ENCODE results near the gene ZCCHC4.

The ZCCHC4 gene, protein sequence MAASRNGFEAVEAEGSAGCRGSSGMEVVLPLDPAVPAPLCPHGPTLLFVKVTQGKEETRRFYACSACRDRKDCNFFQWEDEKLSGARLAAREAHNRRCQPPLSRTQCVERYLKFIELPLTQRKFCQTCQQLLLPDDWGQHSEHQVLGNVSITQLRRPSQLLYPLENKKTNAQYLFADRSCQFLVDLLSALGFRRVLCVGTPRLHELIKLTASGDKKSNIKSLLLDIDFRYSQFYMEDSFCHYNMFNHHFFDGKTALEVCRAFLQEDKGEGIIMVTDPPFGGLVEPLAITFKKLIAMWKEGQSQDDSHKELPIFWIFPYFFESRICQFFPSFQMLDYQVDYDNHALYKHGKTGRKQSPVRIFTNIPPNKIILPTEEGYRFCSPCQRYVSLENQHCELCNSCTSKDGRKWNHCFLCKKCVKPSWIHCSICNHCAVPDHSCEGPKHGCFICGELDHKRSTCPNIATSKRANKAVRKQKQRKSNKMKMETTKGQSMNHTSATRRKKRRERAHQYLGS

DNA sequence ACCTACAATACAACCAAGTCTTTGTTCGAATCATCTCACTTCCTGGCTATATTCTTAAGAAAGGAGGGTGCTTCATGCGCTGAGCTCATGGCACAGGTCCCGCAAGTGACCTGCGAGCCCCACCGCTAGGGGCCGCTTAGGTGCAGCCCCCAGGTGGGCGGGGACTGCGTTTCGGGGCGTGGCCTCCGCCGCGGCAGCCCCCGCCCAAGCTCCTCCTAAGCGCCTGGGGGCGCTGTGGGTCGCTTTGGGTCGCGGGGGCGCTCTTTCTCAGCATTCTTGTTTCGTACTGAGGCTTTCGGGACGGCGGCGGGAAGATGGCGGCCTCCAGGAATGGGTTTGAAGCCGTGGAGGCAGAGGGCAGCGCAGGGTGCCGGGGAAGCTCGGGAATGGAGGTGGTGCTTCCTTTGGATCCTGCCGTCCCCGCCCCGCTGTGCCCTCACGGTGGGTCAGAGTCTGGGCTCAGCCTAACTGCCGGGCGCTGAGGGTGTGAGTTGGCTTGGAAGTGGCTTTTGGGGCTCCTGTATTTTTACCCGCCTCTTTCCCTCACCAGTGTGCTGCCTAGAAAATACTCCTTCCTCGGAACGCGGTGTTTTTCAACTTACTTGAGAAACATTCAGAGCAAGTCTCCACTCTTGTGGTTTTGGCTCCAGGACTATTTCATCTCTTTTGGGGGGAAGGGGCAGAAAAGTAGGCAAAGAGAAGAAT is at the start of gene ZCCHC4:
Gene ZCCHC4, plus strand, starts transcription at position 279 of the 705 bp plus-strand sequence. Its CDS starts 36 bp downstream, at position 315.
- peak; percentile 73 to 81 (median 75) for DNase-seq (ENCODE audit: low read depth in 3 of 3)

DNA sequence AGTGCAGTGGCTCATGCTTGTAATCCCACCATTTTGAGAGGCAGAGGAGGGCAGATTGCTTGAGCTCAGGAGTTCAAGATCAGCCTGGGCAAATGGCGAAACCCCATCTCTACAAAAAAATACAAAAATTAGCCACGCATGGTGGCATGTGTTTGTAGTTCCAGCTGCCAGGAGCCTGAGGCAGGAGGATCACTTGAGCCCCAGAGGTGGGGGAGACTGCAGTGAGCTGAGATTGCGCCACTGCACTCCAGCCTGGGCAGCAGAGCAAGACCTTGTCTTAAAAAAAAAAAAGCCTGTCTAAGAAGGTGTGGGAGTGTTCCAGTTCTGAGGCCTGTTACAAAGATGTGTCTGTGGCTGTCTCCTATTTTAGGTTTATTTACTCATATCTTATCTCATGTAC is 40.7 kb upstream of the ZCCHC4 start:
- DNase-seq (ENCODE audit: low read depth in 3 of 3), result no peak

DNA sequence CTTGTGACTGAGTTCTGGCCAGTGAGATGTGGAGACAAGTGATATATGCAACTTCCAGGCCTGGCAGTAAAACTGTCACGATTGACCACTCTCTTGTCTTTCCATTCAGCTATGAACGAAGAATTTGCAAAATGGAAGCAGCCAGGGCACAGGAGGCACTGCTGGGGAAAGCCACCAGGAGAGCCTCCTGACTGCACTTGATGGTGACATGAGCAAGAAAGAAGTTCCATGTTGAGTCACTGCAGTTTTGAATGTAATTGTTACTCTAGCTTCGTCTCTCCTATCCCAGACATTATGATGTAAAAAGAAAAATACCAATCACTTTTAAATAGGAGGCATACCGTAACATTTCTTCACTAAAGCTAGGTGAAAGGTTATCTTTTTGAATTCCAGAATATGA is 32.4 kb upstream of the ZCCHC4 start:
- no peak for DNase-seq (ENCODE audit: low read depth in 3 of 3)

DNA sequence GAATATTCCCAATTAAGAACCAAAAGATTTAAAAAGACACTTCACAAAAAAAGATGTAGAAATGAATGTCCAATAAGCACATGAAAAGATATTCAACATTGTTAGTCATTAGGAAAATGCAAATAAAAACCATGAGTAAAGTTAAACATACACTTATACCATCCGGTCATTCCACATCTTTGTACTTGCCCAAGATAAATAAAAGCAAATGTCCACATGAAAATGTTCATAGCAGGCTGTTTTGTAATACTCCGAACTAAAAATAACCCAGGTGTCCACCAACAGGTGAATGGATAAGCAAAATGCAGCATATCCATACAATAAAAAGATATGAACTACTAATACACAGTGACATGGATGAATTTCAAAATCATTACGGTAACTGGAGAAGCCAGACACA is 28.6 kb upstream of the ZCCHC4 start:
- no peak for DNase-seq (ENCODE audit: low read depth in 3 of 3)

DNA sequence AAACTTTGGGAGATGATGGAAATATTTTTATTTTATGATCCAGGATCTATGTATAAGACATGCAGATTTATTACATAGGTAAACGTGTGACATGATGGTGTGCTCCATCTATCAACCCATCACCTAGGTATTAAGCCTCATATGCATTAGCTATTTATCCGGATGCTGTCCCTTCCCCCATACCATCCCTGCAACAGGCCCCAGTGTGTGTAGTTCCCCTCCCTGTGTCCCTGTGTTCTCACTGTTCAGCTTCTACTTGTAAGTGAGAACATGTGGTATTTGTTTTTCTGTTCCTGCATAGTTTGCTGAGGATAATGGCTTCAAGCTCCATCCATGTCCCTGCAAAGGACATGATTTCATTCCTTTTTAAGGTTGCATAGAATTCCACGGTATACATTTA is 28.1 kb upstream of the ZCCHC4 start:
- no peak for DNase-seq (ENCODE audit: low read depth in 3 of 3)

DNA sequence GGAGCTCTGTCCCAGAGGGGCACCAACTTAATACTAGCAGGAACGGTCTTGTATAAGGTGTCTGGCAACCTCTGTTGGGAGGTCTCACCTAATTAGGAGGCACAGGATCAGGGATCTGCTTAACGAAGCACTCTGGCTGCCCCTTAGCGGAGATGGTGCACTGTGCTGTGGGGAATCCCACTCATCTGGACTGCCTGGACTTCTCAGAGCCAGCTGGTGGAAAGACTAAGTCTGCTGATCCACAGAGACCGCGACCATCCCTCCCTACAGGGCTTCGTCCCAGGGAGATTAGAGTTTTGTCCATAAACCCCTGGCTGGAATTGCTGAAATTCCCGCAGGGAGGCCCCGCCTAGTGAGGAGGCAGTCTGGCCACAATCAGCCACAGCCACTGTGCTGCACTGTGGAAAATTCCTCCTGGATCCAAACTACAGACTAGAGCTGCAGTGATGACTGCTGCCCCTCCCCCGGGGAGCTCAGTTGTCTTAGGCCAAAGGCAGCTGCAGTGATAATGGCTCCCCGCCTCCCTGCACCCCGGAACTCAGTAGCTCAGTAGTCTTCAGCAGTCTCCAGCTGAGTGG is 22.0 kb upstream of the ZCCHC4 start:
- DNase-seq (ENCODE audit: low read depth in 3 of 3), result no peak

DNA sequence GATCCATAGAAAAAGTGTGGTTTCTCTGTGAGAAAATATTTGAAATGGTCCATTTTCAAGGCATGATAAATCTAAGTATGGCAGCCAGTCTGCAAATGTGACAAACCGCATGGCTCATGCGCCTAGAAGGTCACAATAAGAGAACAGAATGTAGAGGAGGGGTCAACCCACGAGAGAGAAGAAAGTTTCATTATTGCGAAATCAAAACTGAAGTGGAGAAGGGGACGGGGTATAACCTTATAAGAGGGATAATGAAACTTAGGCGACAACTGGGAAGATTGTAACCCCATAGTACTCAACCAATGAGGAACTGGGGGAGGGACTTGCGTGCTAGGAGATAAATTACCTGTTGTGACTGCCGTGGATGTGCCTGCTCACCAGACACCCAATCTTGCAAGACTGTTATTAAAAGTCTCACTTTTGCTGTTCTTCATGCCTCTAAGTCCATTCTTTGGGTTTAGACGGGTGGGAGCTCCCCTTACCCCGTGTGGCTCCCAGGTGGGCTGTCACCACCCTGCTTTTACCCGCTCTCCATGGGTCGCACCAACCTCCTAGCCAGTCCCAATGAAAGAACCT is 21.3 kb upstream of the ZCCHC4 start:
- DNase-seq (ENCODE audit: low read depth in 3 of 3), result no peak

DNA sequence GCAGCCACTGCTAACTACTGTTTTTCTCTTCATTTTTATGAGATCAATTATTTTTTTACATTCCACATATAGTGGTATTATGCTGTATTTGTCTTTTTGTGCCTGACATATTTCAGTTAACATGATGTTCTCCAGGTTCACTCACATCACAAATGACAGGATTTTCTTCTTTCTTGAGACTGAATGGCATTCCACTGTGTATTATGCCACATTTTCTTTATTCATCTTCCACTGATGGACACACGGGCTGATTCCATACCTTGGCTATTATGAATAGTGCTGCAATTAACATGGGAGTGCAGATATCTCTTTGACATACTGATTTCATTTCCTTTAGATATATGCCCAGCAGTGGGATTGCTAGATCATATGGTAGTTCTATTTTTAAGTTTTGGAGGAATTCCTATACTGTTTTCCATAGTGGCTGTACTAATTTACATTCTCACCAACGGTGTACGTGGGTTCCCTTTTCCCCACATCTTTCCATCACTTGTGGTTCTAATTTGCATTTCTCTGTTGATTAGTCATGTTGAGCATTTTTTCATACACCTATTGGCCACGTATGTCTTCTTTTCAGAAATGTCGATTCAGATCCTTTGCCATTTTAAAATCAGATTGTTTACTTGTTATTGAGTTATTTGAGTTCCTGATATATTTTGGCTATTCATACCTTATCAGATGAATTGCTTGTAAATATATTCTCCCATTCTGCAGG is 14.9 kb upstream of the ZCCHC4 start:
- DNase-seq (ENCODE audit: low read depth in 3 of 3), result no peak

DNA sequence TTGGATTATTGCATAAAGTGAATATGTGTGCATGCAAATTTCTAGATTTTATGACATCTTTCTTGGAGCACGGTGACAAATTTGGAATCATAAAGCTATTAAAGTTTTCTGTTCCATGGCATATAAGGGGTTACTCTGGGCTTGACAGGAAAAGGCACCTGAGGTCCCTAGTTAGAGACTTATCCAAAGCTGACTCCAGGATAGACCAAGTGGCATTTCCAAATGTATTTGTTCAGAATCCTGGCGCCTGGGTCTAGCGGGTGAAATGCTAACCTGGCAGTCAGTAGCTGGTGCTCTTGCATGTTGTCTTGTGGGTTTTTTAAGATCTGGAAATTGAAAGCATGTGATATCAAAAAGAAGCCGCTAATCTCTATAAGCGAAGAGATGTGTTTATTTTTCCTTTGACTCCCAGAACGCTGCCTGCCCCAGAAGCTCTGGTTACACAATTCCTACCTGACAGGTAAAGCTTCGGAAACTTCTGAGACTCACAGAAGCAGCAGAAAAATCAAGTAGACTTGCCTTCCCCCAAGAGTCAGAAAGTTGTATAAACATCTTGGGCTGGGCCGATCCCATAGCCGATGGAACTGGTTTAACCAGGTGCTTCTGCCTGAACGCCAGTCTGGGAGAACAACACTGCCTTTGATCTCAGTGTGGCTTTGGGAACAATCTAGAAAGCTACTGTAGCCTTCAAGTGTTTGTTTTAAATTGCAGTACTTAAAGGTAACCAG is 12.9 kb upstream of the ZCCHC4 start:
- no peak for DNase-seq (ENCODE audit: low read depth in 3 of 3)

DNA sequence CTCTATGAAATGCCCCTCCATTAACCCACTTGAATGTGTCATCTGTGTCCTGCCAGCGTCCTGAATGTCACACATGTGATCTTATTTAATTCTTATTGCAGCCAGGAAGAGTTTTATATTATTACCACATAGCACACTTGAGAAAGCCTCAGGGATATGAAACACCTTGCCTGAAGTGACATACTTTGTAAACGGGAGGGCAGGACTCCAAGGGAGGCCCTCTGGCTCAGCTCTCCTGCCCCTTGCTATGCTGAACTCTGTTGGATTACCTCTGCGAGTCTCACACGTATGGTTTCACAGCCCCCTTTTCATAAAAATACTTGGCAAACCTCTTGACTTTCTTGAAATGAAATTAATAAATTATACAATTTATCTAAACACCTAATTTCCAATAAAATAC is 11.1 kb upstream of the ZCCHC4 start:
- DNase-seq (ENCODE audit: low read depth in 3 of 3), result no peak

DNA sequence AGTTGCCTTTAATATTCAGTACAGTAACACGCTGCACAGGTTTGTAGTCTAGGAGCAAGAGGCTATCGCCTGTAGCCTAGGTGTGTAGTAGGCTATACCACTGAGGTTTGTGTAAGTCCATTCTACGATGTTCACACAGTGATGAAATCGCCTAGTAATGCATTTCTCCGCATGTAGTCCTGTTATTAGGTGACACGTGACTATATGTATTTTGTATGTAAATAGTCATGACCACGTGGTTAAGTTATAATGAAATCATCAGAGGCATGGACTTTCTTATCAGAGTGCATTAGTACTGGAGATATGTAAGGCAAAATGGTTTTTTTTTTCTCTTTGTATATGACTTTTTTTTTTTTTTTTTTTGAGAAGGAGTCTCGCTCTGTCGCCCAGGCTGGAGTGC is 9.9 kb upstream of the ZCCHC4 start:
- no peak for DNase-seq (ENCODE audit: low read depth in 3 of 3)

DNA sequence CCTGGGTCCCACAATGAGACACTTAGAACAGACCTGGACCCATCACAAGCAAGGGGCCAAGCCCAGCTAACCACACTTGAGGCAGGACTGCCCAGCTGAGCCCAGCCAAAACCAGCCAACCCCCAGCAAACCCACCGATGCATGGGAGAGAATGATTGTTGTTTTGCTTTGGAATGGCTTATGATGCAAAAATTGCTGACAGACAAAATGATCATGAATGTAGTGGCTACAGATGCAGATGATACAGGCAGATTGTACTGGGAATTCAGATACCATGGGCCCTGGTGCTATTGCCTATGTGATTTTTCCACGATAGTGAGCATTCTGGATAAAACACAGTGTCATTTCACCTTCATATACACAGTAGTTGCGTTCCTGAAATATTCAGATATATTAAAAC is 9.0 kb upstream of the ZCCHC4 start:
- no peak for DNase-seq (ENCODE audit: low read depth in 3 of 3)

DNA sequence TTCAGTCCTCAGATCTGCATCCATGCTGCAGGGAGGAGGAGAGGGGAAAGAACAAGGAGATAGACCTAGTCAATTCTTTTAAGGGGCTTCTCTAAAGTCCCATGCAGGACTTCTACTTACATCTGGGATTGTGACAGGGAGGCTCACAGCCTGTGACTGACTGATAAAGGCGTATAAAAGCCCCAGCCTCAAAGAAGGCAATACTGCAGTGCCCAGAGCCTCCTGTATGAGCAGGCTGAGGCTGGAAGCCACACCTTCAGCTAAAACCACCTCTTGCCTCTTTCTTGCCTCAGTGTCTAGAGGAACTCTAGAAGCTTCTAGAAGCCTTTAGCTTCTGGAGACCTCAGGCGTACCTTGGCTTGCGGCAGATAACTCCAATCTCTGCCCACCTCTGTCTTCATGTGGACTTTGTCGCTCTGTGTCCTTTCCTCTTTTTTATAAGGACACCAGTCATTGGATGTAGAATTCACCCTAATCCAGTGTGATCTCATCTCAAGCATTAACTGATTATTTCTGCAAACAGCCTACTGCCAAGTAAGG is 6.0 kb upstream of the ZCCHC4 start:
- no peak for DNase-seq (ENCODE audit: low read depth in 3 of 3)

DNA sequence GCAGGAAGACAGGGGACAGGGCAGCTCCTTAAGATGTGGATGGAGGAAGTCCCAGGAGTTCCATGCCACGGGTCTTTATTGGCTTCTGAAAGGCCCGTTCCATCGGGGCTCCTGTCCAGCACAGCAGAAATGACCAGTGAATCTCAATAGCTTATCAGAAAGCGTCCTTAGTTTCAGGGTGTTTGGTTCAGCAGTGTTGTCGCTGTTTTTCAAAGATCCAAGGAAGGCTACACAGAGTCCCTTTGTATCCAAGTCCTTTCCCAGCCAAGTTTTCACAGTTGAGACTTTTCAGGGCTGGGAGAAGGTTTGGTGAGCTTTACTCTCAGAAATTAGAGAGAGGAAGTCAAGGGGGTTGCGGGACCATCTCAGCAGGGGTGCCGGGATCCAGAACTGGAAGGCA is 5.0 kb upstream of the ZCCHC4 start:
- no peak for DNase-seq (ENCODE audit: low read depth in 3 of 3)

DNA sequence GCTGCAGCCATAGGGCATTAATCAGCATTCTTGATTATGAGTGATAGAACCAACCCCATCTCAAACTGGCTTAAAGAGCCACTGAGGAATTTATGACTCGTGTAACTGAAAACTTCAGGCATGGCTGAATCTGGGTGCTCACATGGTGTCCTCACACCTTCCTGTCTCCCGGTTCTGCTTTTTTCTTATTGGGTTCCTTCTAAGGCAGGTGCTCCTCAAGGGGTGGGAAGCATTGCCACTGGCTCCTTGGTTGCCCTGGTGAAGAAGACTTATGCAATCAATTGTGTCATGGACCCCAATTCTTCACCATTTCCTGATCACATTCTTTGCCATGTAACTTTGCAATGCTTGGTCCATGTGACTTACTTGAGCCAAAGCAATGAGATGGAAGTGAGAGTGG is 4.3 kb upstream of the ZCCHC4 start:
- no peak for DNase-seq (ENCODE audit: low read depth in 3 of 3)

DNA sequence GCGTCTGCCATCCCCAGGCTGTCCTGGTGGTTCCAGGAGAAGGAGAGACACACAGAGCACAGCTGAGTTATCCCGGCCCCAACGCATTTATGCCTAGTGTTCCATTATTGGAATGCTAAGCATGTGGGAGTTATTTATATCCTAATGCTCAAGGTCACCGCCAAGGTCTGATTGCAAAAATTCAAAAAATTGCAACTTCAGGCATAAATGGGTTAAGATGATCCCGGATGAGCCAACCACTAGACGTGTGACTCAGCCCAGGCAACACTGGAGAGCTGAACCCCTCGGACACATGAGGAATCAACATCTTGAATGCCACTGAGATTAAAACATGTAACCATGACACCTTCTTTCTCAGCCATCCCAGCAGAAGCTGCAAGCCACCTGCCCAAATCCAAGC is 3.8 kb upstream of the ZCCHC4 start:
- no peak for DNase-seq (ENCODE audit: low read depth in 3 of 3)

DNA sequence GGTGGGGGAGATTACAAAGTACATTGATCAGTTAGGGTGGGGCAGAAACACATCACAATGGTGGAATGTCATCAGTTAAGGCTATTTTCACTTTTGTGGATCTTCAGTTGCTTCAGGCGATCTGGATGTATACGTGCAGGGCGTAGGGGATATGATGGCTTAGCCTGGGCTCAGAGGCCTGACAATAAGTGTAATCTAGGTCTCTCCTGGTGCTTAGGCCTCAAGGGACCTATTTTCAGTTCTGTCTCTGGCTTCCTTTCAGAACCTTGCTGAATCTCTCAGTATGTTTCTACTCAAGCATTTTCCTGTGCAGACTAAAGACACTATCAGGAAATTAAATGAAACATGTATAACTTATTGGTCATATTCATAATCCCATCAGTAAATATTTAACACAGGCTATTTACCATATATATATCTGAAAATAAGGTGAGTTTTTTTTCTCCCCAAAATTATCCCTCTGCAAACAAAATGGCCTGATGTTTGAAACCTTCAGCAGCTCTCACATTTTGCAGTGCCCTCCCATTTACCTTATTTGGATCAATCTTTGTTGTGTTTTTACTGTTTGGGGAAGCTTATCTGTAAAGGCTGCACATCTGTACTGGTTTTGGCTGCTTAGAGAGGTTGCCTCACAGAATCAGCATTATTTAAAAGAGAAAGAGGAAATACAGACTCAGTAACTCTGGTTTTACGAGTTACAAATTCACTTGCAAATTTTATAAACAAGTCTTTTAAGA is 2.3 kb upstream of the ZCCHC4 start:
- no peak for DNase-seq (ENCODE audit: low read depth in 3 of 3)

DNA sequence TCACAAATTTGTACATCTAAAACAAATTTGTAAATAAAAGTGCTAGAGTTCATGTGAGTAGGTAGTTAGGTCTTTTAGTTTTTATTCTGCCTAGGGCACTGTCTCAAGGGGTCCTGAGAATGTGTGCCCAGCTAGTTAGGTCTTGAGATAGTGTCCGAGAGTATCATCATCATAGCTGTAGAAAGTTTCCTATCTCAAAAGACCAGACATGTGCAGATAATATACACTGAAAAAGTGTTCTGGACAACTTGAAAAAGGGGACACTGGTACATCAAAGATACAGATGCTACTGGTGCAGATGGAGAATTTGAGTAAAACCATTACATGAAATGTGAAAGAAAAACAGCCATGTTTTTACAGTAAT is 1.8 kb upstream of the ZCCHC4 start:
- DNase-seq (ENCODE audit: low read depth in 3 of 3), result no peak

DNA sequence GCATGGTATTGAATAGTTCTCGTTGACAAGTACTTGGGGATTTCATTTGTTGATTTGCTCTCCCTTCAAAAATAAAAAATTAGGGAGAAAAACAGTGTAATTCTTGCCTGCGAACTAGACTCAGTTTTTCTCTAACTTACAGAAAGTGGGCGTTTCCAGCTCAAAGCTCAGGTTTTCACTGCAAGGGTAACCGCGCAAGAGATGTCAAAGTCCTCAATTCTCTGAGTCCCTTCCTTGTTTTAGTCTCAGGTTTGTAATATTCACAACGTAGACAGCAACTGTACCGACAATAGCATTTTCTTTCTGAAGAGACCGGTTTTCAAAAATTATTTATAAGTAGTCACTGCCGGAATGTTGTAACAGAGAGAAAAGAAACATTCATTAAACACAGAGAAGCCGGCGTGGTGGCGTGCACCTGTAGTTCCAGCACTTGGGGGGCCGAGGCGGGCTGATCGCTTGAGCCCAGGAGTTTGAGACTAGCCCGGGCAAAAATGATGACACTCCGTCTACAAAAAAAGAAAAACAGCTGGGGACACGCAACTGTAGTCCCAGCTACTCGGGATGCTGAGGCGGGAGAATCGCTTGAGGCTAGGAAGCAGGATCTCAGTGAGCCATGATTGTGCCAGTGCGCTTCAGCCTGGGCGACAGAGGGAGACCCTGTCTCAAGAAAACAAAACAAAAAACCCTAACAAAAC is 774 bp downstream of the ZCCHC4 start:
- DNase-seq (ENCODE audit: low read depth in 3 of 3), result no peak

DNA sequence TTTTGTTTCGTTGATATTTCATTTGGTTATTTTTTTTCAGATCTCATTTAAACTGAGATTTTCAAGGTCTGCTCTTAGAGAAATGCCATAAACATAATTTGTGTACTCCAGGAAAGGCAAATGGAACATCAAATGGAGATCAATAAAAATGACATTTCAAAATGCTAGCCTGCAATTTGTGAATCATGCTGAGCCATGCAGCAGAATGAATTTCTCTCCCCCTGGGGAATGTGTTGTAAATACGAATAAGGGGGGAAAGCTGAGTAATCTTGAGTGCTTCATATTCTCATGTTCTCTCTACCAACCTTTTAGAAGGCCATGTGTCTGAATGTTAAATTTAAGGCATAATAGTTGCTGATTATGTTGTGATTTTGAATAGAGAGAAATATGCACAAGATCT is 7.8 kb downstream of the ZCCHC4 start:
- DNase-seq (ENCODE audit: low read depth in 3 of 3), result no peak
